Fibroblast of skin of right quadriceps (primary cell): ENCODE results near the gene KCNAB1.
"Not testable (repeated sequence)": the region's sequence is repeated elsewhere in the genome, so short reads cannot be mapped to it uniquely, and the experiment has no call there.

Source experiments
- DNase-seq: peaks from one replicate; pipeline ENCODE4 v3.0.0-alpha.2; 2013

The KCNAB1 gene

DNA sequence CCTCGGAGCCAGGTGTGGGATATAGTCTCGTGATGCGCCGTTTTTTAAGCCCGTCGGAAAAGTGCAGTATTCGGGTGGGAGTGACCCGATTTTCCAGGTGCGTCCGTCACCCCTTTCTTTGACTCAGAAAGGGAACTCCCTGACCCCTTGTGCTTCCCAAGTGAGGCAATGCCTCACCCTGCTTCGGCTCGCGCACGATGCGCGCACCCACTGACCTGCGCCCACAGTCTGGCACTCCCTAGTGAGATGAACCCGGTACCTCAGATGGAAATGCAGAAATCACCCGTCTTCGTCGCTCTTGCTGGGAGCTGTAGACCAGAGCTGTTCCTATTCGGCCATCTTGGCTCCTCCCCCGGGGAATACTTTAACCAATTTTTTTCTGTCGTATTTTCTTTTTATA is 164.3 kb downstream of the KCNAB1 start:
- DNase-seq = not testable (repeated sequence)

DNA sequence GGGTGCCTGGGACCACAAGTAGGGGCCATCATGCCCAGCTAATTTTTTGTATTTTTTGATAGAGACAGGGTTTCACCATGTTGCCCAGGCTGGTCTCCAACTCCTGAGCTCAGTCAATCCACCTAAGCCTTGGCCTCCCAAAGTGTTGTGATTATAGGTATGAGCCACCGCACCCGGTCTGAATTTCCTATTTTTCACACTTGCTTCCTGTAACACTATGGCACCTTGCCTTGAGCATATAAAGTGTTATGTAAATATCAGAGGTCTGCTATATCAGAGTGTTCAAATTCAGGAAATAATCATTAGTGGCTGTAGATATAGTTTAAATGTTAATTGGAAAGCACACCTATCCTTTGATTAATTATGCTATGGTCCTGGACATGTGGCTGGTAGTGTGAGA is 165.2 kb downstream of the KCNAB1 start:
- DNase-seq = no peak

DNA sequence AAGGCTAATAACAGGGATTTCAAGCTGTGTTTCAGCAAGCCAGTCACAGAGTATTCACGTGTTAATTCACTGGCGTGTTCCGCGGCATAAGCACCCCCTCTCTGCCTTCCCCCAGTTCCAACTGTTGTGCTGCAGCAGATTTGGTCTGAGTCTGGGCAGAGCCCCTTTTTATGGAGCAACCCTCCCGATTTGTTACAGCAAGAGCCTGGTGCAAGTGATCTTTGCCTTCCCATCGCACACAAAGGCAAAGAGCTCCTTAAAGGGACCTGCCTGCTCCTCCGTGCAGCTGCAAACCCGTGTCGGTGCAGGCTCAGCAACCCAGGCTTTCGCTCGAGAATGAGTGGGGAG is 170.5 kb downstream of the KCNAB1 start:
- no peak for DNase-seq

DNA sequence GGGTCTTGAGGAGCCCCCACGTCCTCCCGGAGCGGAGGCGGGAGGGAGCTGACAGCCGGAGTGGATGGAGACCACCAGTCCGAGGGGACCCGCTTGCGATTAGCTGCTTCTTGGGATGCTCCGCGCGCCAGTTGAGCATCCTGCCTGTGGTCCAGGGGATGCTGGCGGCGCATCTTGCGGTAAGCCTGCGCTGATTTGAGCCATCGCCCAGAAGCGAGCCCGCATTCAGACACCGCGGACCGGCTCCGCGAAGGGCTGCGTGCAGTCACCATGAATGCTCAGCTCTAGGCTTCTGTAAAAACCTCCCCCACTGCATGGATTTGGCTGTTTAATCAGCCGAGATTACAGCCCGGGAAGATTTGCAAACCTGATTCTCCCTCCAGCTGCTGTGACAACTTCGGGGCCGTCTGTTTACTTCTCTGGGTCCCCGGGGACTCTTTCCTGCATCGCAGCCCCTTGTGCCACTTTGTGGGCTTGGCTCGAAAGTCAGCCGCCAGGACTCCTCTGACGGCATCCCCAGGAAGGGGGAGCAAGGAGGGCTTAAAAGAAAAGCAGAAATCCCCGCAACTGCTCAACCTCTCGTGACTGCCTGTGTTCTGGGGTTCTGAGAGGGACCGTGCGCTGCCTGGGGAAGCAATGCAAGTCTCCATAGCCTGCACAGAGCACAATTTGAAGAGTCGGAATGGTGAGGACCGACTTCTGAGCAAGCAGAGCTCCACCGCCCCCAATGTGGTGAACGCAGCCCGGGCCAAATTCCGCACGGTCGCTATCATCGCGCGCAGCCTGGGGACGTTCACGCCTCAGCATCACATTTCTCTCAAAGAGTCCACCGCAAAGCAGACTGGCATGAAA is 171.1 kb downstream of the KCNAB1 start:
- peak; percentile 11 for DNase-seq

DNA sequence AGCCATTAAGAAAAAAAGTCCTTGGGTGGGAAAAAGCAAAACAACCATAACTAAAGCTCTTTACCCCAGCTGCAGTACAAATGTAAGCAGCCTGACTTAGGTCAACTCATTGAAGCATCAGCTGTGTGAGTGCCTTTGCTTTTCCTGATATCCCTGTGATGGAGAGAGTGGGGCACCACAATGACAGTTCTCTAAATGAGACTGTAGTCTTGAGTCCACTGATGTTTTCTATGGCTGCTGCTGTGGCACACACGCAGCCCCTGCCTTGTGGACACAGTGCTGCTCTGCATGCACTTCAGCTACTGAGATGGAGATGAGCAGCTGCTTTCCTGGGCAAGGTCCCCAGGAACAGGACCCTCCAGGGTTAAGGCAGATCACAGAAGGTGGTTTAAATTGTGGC is 173.2 kb downstream of the KCNAB1 start:
- no peak for DNase-seq

DNA sequence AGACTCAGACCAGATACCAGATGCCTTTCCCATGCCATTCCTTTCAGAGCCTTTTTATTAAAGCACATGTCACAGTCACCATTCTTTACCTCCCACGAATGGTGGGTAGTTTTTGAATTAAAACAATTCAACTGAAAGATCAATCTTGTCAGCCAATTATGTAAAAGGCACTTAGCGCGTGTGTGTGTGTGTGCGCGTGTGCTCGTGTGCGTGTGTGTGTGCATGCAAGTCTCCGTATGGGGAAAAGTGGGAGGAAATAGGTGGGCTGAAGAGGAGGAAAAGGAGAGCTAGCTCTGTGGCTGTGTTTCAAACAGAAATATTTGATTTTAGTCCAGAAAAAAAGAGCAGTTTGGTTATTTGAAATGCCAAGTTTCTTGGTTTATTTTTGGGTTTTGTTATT is 177.2 kb downstream of the KCNAB1 start:
- no peak for DNase-seq

DNA sequence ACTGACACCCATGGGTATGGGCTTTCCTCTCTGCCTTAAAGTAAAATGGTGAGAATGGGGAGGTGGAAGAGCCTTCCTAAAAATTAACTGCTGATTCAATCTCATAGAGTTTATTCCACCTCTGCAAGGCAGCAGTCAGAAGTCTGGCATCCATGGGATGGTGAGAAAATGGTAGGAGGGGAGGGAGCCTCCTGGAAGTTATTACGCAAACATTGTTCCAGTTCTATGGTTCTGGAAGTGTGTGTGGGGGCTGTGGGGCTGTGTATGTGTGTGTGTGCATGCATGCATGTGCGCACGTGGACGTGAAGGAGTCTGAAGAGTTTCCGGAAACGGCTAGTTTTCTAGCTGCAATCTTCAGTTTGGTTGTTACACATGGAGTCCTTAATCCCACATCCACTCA is 177.6 kb downstream of the KCNAB1 start:
- no peak for DNase-seq

DNA sequence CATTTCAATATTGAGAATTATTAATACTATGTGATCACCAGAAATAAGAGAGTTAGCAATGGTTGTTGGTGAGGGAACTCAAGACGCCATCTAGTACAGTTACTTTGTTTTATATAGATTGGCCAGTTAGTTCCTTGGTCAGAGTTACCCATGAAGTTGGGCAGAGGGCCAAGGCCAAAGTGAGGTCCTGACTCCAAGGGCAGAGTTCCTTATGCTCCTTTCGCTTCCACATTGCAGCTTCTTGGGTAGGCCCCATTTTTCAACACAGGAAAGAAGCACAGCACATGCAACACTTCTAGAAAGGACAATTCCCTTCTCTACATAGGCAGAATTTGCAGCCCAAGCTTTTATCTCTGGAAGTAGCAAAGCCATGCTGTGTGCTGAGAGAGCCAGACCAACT is 178.6 kb downstream of the KCNAB1 start:
- no peak for DNase-seq

DNA sequence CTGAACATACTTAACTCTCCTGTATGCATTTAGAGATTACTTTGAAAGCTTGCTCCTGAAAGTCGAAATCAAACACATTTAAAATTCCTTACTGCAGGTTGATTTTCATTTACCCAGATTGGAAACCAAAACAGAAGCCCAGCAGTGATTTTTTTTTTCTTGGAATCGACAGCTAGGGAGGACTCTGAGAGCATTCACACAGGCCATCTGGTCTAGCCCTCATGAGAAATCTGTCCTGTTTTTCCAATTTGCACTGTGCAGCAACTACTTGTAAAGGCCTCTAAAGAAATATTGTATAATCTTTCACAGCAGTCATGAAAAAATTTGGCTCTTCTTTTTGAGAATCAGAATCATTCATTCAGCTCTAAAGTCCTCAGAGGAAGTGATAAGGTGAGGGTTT is 179.2 kb downstream of the KCNAB1 start:
- no peak for DNase-seq

DNA sequence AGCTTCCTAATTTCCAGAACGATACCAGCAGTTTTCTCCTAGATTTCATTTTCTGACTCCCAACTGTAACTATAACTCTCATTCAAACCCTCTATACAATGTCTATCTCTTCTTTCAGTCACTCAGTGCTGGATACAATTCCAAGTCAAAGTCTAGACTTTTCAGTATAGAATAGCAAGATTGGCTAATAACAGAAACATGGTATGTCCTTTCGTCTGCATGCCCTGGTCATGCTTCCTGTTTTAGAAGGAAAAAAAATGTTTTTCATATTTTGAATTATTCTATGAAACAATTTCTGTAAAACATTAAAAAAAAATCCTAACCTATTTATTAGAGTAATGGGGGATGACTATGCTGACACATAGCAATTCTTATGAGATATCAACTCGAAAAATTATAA is 180.0 kb downstream of the KCNAB1 start:
- DNase-seq = no peak

DNA sequence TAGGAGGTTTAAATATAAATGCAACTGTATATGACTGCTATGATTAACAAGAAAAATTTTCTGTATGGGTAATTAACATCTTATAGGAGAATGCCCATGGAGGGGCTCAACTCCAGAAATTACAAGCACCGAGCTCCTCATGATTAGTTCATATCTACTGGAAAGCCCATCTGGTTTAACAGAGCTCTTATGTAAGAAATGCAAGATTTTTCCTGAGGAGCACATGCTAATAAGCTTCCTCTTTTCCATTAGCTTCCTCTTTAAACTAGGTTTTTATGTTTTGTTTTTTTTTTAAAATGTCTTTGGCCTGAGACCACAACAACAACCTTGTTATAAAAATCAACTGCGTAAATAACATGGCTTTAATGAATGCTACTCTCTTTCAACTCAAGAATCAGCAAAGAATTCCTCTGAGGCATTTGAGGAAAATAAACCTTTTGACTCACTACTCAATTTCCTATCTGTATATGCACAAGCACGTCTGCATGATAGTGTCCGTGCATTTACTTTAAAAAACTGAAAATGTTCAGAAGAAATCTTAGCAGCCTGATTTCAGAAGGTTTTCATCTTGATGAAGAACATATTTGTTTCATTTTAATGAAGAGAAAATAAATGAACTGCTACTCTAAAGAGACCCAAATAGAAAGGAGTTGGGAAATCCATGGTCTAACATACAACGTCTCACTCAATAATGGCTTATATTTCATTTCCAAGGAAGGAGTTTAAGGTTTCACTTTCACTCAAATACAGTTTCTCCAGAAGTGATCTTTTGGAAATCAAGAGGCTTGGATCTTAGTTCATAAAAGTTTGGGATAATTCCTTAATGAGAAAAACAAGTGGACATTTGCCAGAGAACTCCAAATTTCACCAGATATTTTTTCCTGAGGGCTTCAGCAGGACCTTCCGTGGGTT is 180.8 kb downstream of the KCNAB1 start:
- DNase-seq = no peak

DNA sequence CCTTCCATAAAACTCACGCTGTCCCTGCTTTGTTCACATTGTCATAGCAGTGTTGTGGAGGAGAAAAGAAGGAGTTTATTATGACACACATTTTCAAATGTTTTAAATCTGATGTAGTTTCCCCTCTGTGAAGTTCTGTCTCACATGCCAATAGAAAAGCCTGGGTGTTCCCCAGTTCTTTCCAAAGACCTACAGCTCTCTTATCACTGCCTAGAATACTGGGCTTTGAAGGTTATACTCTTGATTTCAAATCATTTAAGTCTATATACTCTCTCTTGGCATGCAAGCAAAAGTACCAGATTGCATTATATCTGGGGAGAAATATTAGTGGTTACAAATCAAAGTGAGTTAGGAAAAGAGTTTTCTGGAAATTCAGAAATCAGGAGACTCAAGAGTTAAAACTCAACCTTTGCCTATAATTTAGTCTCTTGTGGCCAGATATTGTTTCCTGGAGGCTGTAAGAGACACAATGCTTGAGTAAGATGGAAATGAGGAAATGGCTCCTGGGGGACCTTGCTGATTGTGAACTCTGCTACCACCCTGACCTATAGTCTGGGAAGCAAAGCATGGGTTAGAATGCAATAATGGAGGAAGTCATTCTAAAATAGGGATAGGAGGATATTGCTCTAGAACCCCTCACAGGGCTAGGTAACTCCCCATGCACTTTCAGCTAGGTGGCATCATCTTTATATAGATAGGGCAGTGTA is 182.8 kb downstream of the KCNAB1 start:
- no peak for DNase-seq

DNA sequence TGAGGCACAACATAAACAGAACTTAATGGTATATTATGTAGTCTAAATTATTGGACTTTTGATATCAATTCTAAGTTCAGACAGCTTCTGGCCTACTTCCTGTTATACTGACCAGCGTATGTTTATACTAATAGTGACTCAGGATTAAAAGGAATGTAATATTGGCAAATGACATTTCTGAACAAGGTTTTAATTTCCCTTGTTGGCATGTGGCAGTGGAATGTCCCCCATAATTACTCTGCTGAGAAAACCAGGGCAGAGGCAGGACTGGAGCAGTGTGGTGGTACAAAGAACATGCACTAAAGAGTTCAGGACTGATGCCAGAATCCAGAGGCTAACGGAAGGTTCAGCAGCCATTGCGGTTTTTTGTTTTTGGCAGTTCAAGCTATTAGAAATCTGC is 184.0 kb downstream of the KCNAB1 start:
- peak; percentile 51 for DNase-seq

DNA sequence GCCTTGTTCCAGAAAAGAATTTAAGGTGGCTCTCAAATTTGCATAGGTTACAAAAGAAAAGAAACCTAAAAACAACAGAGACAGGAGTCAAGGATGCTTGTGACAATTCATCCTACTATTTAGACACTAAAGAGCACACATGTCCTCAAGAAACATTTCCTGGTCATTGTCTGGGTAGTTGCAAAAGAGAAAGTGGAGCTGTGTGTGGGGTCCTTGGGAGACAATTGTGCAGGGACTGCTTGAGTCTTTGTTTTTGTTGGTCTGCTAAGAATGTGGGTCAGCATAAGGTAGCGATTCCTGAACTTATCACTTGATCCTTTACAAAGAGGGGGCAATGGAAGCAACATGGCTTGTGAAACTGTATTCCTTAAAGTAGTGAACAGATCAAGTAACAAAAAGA is 185.3 kb downstream of the KCNAB1 start:
- no peak for DNase-seq

DNA sequence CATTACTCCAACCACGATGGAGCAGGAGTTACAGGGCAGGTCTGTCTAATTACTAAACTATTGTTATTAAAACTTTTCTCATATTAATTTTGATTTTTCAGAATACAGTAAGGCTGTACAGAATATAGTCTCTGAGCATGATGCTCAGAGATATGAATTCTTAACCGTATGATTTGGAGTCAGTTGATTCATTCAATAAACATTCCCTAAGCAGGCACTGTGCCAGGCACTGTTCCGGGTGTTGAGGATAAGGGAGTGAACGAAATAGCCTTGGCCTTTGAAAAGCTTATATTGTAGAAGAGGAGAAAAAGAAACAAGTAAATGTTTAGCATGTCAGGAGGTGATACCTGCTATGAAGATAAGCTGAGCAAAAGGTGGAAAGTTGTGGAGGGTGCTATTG is 187.3 kb downstream of the KCNAB1 start:
- peak; percentile 66 for DNase-seq

DNA sequence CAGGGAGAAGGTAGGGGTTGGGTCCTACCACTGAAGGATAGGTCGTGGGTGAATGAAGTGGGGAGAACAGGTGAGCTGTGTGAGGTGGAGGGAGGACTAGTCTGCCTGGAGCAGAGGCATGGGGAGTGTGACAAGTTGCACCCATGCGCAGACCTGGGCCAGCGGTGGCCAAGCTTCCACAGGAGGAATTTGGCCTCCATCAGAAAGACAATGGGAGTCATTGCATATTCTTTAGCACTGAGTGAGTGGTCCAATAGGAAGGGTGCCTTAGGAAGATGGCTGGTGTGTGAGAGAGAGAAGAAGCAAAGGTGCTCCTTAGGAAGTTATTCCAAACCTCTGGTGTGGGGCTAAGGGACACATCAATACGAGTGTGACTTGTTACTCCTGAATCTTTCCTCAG is 191.1 kb downstream of the KCNAB1 start:
- no peak for DNase-seq

DNA sequence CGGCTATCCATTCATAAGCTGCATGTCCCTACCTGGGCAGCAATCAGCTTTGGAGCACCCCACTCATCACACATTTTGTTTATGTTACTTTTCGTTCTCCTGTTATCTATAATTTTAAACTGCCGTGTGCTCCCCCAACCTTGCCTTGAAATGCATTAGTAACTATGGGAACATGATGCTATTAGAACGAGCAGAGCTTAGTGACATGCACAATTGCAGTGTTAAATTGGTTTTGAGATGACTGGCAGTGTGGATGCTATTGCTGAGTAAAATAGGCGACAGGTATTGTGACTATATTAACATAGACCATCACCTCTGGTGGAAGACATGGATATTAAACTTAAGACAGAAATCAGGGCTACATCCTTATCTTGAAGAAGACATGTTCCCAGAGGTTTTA is 191.6 kb downstream of the KCNAB1 start:
- no peak for DNase-seq

DNA sequence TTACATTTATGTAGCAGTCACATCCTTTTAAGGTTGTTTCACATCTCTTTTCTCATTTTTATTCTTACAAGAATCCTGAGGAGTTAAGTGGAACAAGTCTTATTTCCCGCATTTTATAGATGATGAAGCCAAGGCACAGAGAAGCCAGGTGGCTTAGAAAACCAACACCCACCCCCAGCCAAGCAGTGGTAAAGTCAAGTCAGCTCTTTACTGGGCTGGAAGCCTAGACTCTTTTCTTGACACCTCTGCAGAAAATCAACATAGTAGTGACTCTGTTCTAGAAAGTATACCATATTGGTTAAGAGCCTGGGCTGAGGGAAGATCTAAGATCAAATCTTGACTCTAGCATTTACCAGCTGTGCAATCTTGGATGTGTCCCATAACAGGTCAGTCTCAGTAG is 195.7 kb downstream of the KCNAB1 start:
- no peak for DNase-seq

DNA sequence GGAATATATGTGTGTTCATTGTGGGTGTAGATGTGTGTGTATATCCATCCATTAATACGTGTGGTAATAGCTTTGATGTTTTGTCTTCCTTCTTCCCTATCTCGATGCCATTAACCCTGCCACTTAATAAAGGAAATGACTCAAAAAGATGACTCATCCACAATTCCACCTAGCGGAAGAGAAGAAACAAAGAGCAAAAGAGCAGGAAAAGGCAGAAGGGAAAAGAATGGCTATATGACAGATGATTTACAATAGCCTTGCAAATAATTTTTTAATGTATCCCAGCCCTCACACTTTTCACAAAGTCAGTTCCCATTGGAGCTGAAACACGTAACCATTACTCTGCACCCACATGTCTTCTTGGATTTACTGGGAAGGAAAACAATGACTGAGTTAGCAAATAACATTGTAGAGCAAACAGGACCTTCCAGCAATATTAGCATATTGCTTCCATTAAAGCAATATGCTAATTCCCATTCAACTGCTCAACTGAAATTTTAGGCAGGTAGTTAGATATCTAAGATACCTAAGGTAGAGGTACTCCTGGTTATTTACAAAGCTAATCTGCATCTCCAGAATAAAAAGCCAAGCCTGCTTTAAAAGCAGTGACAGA is 197.2 kb downstream of the KCNAB1 start:
- peak; percentile 49 for DNase-seq

DNA sequence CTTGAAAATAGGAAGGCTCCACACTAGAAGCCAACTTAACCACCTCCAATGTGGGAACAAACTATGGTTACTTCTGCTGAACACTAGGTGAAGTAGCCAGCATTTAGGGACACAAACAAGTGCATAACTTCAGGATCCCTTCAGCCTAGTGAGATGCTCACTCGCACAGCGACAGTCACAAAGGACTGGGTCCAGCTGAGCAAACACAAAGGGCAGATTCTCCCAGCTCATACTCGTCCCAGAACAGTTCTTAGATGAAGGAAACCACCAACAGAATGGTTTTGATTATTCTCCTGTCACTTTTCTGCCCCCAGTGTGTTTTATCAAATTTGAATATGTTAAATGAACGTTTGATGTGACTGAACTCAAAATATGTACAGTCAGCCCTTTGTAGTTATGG is 201.6 kb downstream of the KCNAB1 start:
- DNase-seq = no peak

DNA sequence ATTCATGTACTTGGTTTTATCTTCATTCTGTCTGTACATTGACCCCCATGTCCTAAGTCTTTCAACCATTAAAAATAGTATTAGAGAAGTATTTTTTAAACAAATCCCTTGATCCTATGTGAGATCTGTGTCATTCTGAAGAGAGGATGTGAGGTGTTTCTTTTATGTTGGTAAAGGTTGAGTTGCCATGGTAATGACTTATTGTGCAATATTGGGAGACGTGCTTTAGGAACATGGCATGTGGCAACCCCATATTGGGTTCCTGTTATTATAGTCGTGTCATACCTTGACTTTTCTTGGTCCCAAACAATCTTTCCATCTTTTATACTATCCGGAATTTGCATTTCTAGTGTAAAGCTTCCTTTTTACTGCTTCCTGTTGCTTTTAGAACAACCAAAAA is 203.1 kb downstream of the KCNAB1 start:
- no peak for DNase-seq

DNA sequence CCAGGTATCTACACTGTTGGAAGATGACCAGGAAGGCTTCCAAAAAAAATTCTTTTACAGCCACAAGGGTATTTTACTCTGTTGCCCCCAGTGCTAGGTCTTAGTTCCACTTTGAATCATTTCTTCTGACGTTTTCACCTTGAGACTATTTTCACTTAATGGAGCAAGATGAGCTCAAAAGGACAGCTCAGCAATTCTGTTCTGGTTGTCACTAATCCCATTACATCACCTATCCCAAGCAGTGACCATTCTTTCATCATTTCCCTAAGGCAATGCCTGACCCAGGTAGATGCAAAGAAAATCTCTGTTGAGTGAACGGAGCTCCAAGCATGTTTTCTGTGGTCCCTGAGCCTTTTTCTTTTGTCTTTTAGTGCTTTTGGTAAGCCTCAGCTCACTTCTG is 210.0 kb downstream of the KCNAB1 start:
- DNase-seq = no peak

DNA sequence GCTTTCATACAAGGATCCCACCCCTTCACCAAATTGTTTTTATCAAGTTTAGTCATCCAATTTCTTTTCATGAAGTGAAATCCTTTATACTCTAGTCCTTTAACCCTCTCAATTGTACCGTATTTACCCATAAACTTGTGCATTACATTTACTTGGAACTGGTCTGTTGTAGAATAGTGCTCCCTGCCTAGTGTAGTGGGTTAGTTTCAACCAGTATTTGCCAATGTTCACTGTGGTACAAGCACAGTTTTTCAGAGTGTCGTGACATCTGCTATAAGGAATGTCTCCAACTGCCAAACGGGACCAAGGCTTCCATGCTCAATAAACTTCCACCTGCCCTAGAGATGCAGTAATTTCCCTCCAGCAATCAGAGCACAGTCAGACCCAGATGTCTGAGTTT is 211.9 kb downstream of the KCNAB1 start:
- DNase-seq = no peak
